A549 treated with AZD9567 at 1 μM for 4 hours (cell line): ENCODE data around the gene NRN1. TPM values are rescaled to one million over a fixed set of nuclear protein-coding genes. Genes with fewer than 3 reads are reported as not detected.

Experiments used
- total RNA-seq: library from RNA; stranded (reverse); fragments of 200-300 nt; extraction: Qiagen RNA extraction; gene quantifications from 5 replicates; pipeline ENCODE4 v1.2.3, GENCODE V29; 2022; ENCODE audit not compliant: insufficient read depth

Gene NRN1, protein sequence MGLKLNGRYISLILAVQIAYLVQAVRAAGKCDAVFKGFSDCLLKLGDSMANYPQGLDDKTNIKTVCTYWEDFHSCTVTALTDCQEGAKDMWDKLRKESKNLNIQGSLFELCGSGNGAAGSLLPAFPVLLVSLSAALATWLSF
- total RNA-seq: 0.69 to 1.2 TPM (median 0.91 TPM) in 4 of 5 replicates, not detected in the other

DNA sequence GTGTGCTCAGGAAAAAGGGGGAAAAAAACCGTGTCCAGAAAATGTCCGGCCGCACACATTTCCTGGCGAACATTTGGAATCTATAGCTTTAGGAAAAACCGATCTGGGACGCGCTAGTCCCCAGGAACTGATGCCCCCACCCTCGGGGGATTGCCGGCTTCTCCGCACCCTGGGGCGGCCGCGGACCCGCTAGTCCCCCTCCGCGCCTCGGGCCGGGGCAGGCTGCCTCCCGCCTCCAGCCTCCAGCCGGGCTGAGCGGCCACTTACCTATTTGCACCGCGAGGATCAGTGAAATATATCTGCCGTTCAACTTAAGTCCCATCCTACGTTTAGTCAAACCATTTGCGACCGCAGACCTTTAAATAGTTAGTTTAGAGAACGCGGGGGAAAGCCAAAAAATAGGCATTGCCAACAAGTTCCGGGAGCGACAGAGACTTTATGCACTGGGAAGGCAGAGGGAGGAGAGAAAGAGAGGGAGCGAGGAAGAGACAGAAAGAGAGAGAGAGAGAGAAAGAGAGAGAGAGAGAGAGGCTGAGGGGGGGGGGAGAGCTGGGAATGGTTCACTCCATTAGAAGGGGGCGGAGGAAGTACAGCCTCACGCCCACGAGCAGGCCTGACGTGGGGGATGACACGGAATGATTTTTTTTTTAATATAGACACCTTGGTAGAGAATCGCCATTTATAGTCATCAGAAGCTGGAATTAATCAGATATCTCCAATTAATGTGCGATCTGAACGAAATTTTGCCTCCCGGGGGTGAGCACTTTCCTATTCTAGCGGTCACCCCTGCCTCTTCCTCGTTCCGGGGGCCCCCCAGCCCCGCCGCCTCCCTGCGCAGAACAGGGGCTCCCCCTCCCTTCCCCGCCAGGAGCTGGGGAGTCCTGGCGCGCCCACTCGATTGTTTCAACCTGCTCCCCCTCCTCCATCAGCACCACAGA is at the start of gene NRN1:
Gene NRN1, minus strand, starts transcription at position 498 of the 938 bp plus-strand sequence. Its CDS starts 176 bp downstream, at position 322.

